Activated CD4-positive, alpha-beta memory T cell treated with anti-CD3 and anti-CD28 coated beads, Interleukin-2, amount 10 ng/mL, durations not matched to agents 7 days and 5 days (primary cell): ENCODE data around the gene TSSC4. TPM values are rescaled to one million over a fixed set of nuclear protein-coding genes. Genes with fewer than 3 reads are reported as not detected.

Source experiments
- CTCF ChIA-PET: fragments of 350-600 bp; sonication (Branson Sonifier 250); formaldehyde crosslinking; loops from one replicate; lab custom pipeline; 2021; ENCODE audit warnings: antibody characterized with exemption, inconsistent platforms; lab: Charles Lee
- POLR2A ChIA-PET: fragments of 350-600 bp; sonication (Branson Sonifier 250); formaldehyde crosslinking; loops from one replicate; lab custom pipeline; 2021; ENCODE audit warnings: antibody characterized with exemption; lab: Charles Lee
- DNase-seq: peaks from one replicate; pipeline ENCODE4 v3.0.0-alpha.2; 2020
- H3K27ac Mint-ChIP-seq: one replicate; pipeline ENCODE4 v1.8.0; 2021; ENCODE audit warnings: mild to moderate bottlenecking, mixed read lengths
- H3K27me3 Mint-ChIP-seq: one replicate; pipeline ENCODE4 v1.8.0; 2021; ENCODE audit warnings: mixed read lengths
- H3K36me3 Mint-ChIP-seq: one replicate; pipeline ENCODE4 v1.8.0; 2021; ENCODE audit warnings: low read depth, mixed read lengths
- H3K4me1 Mint-ChIP-seq: one replicate; pipeline ENCODE4 v1.8.0; 2021; ENCODE audit warnings: mixed read lengths
- H3K4me3 Mint-ChIP-seq: one replicate; pipeline ENCODE4 v1.8.0; 2021; ENCODE audit warnings: mild to moderate bottlenecking, mixed read lengths
- H3K9me3 Mint-ChIP-seq: one replicate; pipeline ENCODE4 v1.8.0; 2021; ENCODE audit warnings: mixed read lengths
- total RNA-seq, 2 experiments: library from RNA; stranded (reverse); gene quantifications; one replicate each; pipeline ENCODE4 v1.2.3, GENCODE V29; 2021

Gene TSSC4
- total RNA-seq, 2 experiments from 2014 or later = 46.4 to 46.5 TPM

DNA sequence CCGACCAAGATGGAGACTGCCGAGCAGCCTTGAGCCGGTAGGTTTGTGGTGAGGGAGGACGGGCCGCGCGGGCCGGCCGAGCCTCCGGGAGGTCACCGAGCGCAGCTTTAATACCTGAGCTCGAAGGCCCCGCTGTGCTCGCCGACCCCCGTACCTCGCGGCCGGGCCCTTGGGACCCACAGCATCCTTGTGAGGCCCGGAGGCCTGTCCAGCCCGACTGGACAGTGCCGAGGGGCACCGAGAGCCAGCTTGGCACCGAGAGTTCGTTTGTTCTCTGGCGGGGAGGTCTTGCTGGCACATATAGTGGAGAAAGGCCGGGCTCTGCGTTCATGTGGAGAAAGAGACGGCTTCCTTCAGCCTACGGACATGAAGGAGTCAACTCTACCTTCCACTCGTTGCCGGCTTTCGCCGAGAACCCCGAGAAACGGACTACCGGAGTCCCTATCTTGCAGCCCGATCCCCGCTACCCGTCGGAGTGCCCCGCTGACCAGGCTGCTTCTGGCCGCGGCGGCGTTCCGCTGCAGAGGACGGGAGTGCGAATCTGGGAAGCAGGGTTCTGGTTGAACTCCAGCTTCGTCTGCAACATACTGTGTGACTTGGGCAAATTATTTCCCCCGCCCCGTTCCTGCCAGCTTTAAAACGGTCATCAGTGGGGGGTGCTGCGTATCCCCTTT lies 349 bp downstream of the TSSC4 start:
- H3K36me3 Mint-ChIP-seq = peaks cover 27% of the 10 kb centered on the region

DNA sequence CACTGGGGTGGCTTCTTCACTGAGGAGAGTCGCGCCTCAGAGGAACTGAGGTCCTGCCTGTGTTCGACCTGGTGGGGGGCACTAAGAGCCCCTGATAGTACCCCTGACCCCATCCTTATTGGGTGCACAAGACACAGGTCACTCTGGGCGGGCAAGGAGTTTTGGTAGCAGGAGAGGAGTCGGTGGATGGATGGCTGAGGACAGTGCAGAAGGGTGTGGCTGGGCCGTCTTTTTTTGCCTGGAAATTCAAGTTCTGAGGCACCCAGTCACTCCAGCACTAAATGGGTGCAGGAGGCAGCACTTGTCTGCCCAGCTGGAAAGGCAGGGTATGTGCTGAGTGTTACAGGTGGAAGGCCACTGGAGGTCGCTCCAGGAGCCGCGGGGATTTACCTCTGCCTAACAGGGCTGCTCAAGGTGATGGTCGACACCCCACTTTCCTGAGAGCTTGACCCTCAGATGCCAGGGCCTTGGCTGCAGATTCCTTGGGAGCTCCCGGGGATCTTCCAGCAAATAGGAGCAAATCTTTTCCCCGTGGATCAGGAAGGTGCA lies 960 bp downstream of the TSSC4 start:
- H3K9me3 Mint-ChIP-seq = no peaks in the 10 kb centered on the region
- peaks cover 19% of the 10 kb centered on the region for H3K4me1 Mint-ChIP-seq
- H3K27me3 Mint-ChIP-seq = no peaks in the 10 kb centered on the region
- DNase-seq = no peak
- H3K27ac Mint-ChIP-seq = peak overlapping the region; percentile 85
- H3K36me3 Mint-ChIP-seq = peaks cover 25% of the 10 kb centered on the region
- H3K4me3 Mint-ChIP-seq = peak overlapping the region; percentile 87
- POLR2A ChIA-PET = interaction anchor here (0.8 to 3.2 kb wide), 7 partner anchors 11 to 130 kb away, joined by 3 to 39 read pairs (median 6); partner anchors contain the start of genes C11orf21, CD81 and TSPAN32
- CTCF ChIA-PET = interaction anchor here (2.0 to 6.5 kb wide), 4 partner anchors 12 to 96 kb away, joined by 8 to 42 read pairs (median 22); partner anchors contain the start of gene CD81

More for the DNA sequence above, 349 bp downstream of the TSSC4 start:
- DNase-seq = no peak
- Mint-ChIP-seq H3K27me3 (no peaks in the 10 kb centered on the region), H3K4me1 (peaks cover 19% of the 10 kb centered on the region), H3K4me3 (peak overlapping the region; percentile 87), H3K9me3 (no peaks in the 10 kb centered on the region), H3K27ac (peak overlapping the region; percentile 85)
- POLR2A ChIA-PET = interaction anchor here (0.6 to 3.2 kb wide), 7 partner anchors 11 to 492 kb away, joined by 3 to 39 read pairs (median 5); partner anchors contain the start of genes C11orf21, CD81 and TSPAN32
- CTCF ChIA-PET = interaction anchor here (0.6 to 6.5 kb wide), 16 partner anchors 8 to 937 kb away, joined by 3 to 42 read pairs (median 6); partner anchors contain the start of gene CD81

DNA sequence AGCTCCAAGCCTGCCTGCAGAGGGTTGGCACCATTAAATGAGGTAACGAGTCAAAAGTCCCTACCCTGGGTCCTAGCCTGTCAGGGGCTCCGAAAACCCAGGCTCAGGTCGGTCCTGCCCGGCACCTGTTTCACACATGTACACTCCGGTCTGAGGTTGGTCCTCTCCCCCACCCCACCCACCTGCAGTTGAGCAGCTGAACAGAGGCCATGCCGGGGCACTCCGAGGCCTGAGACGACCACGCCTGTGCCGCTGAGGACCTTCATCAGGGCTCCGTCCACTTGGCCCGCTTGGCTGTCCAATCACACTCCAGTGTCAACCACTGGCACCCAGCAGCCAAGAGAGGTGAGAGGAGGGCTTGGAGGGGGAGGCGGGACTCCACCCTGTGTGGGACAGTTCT lies 1.6 kb downstream of the TSSC4 start:
- no peak overlapping the region for H3K27ac Mint-ChIP-seq
- H3K9me3 Mint-ChIP-seq = no peaks in the 10 kb centered on the region
- peaks cover 19% of the 10 kb centered on the region for H3K4me1 Mint-ChIP-seq
- ChIA-PET CTCF (interaction anchor here (2.0 to 6.5 kb wide), 3 partner anchors 11 to 96 kb away, joined by 8 to 42 read pairs (median 34); no protein-coding TSS in a partner anchor), POLR2A (interaction anchor here (0.9 to 3.2 kb wide), 5 partner anchors 11 to 98 kb away, joined by 3 to 39 read pairs (median 6); partner anchors contain the start of genes C11orf21, CD81 and TSPAN32)
- DNase-seq = no peak
- peak overlapping the region; percentile 87 for H3K4me3 Mint-ChIP-seq
- H3K27me3 Mint-ChIP-seq = no peaks in the 10 kb centered on the region
- peaks cover 21% of the 10 kb centered on the region for H3K36me3 Mint-ChIP-seq

DNA sequence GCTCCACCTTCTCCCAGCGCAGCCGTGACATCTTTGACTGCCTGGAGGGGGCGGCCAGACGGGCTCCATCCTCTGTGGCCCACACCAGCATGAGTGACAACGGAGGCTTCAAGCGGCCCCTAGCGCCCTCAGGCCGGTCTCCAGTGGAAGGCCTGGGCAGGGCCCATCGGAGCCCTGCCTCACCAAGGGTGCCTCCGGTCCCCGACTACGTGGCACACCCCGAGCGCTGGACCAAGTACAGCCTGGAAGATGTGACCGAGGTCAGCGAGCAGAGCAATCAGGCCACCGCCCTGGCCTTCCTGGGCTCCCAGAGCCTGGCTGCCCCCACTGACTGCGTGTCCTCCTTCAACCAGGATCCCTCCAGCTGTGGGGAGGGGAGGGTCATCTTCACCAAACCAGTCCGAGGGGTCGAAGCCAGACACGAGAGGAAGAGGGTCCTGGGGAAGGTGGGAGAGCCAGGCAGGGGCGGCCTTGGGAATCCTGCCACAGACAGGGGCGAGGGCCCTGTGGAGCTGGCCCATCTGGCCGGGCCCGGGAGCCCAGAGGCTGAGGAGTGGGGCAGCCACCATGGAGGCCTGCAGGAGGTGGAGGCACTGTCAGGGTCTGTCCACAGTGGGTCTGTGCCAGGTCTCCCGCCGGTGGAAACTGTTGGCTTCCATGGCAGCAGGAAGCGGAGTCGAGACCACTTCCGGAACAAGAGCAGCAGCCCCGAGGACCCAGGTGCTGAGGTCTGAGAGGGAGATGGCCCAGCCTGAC lies 2.5 kb downstream of the TSSC4 start:
- POLR2A ChIA-PET = interaction anchor here (1.2 kb wide), 1 partner anchor 17 kb away, joined by 3 read pairs; no protein-coding TSS in a partner anchor
- Mint-ChIP-seq H3K36me3 (peaks cover 16% of the 10 kb centered on the region), H3K27ac (no peak overlapping the region), H3K4me3 (peak overlapping the region; percentile 87), H3K4me1 (peaks cover 19% of the 10 kb centered on the region), H3K9me3 (no peaks in the 10 kb centered on the region), H3K27me3 (no peaks in the 10 kb centered on the region)
- CTCF ChIA-PET = interaction anchor here (1.5 to 6.5 kb wide), 2 partner anchors 18 to 97 kb away, joined by 3 to 42 read pairs; no protein-coding TSS in a partner anchor
- no peak for DNase-seq

DNA sequence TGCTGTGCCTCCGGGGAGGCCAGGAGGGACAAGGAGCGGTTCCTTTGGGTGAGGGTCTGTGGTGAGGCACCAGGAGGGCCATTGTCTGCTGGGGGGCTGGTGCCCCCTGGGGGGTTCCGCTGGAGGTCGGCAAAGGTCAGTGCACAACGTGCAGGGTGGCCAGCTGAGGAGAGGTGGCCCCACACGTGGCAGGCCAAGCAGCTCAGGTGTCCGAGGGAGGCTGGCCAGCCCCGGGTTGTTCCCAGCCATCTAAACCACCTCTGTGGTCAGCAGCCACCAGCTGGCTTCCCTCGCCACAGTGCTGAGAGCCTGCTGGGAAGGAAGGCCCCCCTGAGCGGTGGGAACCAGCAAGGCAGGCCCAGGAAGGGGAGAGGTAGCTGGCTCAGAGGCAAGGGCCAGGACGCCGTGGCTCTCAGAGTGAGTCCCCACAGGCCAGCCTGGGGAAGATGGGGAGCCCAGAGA lies 4.2 kb downstream of the TSSC4 start:
- Mint-ChIP-seq H3K4me3 (no peak overlapping the region), H3K27me3 (no peaks in the 10 kb centered on the region), H3K36me3 (peaks cover 16% of the 10 kb centered on the region), H3K9me3 (no peaks in the 10 kb centered on the region), H3K27ac (no peak overlapping the region), H3K4me1 (peaks cover 15% of the 10 kb centered on the region)
- ChIA-PET POLR2A (interaction anchor here (1.0 kb wide), 1 partner anchor 16 kb away, joined by 3 read pairs; no protein-coding TSS in a partner anchor), CTCF (no interaction called here)
- no peak for DNase-seq

DNA sequence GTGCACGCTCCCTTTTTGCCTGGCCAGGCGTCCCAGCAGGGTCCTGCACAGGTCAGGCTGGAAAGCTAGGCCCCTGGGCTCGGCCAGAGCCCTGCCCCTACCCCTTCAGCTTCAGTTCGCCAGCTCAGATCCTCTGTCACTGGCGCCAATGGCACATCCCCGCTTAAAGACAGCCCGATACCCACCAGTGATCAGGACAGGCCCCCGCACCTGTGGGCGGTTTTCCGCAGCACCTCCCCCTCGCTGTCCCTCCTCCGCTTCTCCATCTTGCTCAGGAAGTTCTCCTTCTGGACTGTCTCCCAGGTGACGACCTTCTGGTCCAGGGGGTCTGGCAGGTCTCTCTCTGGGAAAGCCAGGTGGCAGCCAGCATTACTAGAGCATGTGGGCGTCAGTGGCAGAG lies 5.9 kb downstream of the TSSC4 start:
- Mint-ChIP-seq H3K36me3 (peaks cover 11% of the 10 kb centered on the region), H3K27ac (no peak overlapping the region), H3K4me1 (peaks cover 13% of the 10 kb centered on the region), H3K9me3 (no peaks in the 10 kb centered on the region), H3K27me3 (no peaks in the 10 kb centered on the region), H3K4me3 (no peak overlapping the region)
- DNase-seq = no peak
- CTCF ChIA-PET = no interaction called here
- POLR2A ChIA-PET = no interaction called here

DNA sequence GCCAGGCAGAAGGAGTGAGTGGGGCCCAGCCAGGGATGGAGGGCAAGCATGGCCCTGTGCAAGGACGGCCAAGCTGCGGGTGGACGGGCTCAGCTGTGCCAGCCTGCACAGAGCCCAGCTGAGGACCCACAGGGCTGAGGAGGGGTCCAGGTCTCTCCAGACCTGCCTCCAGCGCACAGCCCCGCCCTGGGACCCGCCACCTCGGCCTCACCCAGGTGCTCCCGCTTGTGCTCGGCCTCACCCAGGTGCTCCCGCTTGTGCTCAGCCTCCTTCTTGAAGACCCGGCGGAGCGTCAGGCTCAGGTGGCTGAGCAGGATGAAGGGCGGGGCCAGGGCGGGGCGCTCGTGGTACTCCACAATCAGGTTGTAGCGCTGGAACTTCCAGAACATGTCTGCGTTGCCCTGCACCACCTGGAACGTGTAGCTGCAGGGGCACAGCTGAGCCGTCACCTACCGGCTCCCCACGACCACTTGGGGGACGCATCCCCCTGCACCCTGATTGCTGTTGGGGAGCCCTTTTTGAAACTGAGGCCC lies 6.4 kb downstream of the TSSC4 start:
- POLR2A ChIA-PET = no interaction called here
- Mint-ChIP-seq H3K4me3 (no peak overlapping the region), H3K27me3 (no peaks in the 10 kb centered on the region), H3K36me3 (peaks cover 11% of the 10 kb centered on the region), H3K4me1 (peaks cover 8% of the 10 kb centered on the region), H3K27ac (no peak overlapping the region), H3K9me3 (no peaks in the 10 kb centered on the region)
- DNase-seq = no peak
- CTCF ChIA-PET = no interaction called here

DNA sequence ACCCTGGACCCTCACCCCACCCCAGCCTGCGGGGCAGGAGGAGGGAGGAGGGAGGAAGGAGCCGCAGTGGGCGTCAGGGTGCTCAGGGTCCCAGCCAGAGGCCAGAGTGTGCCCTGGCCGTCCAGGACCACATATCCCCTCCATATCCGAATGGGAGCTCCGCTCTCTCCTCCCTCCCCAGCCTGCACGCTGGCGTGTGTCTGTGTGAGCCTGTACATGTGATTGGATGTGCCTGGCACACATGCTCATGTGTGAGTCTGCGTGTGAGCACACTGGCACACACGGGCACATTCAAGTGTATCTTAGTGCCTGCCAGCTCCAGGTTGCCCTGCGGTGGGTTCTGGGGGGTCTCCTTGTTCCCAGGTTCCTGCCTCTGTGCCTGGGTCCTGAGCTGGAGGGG lies 8.1 kb downstream of the TSSC4 start:
- Mint-ChIP-seq H3K4me1 (no peaks in the 10 kb centered on the region), H3K4me3 (no peak overlapping the region), H3K27ac (no peak overlapping the region), H3K27me3 (no peaks in the 10 kb centered on the region), H3K36me3 (peaks cover 2% of the 10 kb centered on the region), H3K9me3 (no peaks in the 10 kb centered on the region)
- POLR2A ChIA-PET = interaction anchor here (0.9 to 1.6 kb wide), 2 partner anchors 11 to 21 kb away, joined by 3 read pairs; no protein-coding TSS in a partner anchor
- DNase-seq = no peak
- CTCF ChIA-PET = interaction anchor here (1.0 to 1.4 kb wide), 3 partner anchors 8 to 12 kb away, joined by 3 read pairs; partner anchors contain the start of gene TSSC4

DNA sequence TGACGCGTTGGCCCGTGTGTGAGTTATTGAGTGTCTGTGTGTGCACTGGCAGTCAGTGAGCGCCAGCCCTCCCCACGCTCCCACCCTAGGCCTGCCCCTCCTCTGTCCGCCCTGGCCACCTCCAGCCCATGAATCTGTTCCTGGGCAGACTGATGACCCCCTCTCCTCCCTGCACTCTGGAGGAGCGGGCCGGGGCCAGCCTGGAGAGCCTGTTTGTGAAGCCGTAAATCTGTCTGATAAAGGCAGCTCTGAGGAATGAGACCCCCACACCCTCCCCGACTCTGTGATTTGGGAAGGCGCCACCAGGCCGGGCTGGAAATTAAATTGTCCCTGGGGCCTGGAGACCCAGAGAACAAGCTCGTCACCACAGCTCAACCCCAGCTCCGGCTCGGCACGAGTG lies 8.6 kb downstream of the TSSC4 start:
- POLR2A ChIA-PET = interaction anchor here (0.9 to 1.6 kb wide), 2 partner anchors 10 to 21 kb away, joined by 3 read pairs; no protein-coding TSS in a partner anchor
- no peaks in the 10 kb centered on the region for H3K4me1 Mint-ChIP-seq
- no peak for DNase-seq
- no peak overlapping the region for H3K27ac Mint-ChIP-seq
- no peaks in the 10 kb centered on the region for H3K9me3 Mint-ChIP-seq
- CTCF ChIA-PET = interaction anchor here (1.4 kb wide), 2 partner anchors 9 to 10 kb away, joined by 3 read pairs; partner anchors contain the start of gene TSSC4
- no peak overlapping the region for H3K4me3 Mint-ChIP-seq
- H3K36me3 Mint-ChIP-seq = no peaks in the 10 kb centered on the region
- H3K27me3 Mint-ChIP-seq = no peaks in the 10 kb centered on the region

DNA sequence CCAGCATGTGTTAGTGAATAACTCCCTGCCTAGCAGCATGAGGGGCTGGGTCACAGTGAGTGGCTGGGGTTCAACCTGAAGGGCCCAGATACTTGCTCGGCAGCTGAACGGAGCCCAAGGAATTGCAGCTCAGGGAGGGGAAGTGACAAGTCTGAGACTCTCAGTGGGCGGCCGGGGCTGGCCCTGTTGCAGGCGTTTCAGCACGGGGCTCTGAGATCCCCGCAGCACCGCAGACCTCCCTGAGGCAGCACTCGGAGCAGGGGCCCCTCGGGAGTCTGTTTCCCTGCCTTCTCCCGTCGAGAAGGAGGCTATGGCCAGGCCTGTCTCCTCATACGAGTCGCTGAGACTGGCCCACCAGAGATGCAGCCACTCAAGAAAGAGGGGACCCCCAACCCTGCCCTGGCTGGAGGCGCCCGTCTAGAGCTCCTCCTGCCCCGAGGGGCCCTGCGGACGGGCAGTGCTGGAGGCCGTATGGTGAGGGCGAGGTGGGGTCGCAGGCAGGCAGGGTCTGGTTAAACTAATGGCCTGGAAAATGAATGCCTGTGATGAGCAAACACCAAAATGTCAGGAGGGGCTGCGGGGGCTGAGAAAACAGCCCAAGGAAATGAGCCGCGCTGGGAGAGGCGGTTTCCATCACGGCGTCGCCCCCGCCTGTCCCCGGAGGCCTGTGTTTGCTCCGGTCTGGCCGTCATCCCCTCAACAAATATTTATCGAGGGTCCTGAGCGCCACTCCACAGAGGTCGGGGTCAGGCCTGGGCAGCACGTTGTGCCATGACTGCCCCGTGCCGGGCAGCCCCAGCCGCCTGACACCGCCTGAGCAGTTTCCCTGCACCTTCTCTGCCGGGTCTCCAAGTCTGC lies 9.3 kb downstream of the TSSC4 start:
- no peaks in the 10 kb centered on the region for H3K4me1 Mint-ChIP-seq
- H3K27me3 Mint-ChIP-seq = no peaks in the 10 kb centered on the region
- ChIA-PET POLR2A (interaction anchor here (1.6 kb wide), 1 partner anchor 22 kb away, joined by 3 read pairs; no protein-coding TSS in a partner anchor), CTCF (interaction anchor here (1.4 kb wide), 2 partner anchors 9 to 10 kb away, joined by 3 read pairs; partner anchors contain the start of gene TSSC4)
- no peaks in the 10 kb centered on the region for H3K9me3 Mint-ChIP-seq
- H3K36me3 Mint-ChIP-seq = no peaks in the 10 kb centered on the region
- no peak overlapping the region for H3K4me3 Mint-ChIP-seq
- H3K27ac Mint-ChIP-seq = no peak overlapping the region
- no peak for DNase-seq

DNA sequence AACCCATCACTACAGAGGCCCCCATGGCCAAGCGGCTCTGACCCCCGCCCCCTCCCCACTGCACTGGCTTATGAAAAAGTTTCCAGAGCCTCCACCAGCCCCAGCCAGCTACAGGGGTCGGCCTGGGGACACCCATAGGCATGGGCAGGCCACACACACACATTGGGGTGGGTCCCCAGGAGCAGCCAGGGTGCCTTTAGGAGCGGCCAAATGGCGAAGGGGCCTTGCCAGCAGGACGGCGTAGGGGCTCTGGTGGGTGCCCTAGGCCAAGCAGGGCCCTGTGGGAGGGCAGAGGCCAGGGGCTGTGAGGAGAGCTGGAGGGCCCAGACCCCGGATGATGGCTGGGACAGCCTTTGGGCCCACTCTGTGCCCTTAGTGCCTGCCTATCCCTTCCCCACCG lies 10.1 kb downstream of the TSSC4 start:
- Mint-ChIP-seq H3K4me1 (no peaks in the 10 kb centered on the region), H3K36me3 (no peaks in the 10 kb centered on the region), H3K27ac (no peak overlapping the region), H3K9me3 (no peaks in the 10 kb centered on the region), H3K27me3 (no peaks in the 10 kb centered on the region), H3K4me3 (no peak overlapping the region)
- ChIA-PET POLR2A (no interaction called here), CTCF (no interaction called here)
- DNase-seq = no peak
